ENCODE measurements around the gene CEP95. TPM values are rescaled to one million over a fixed set of nuclear protein-coding genes. Genes with fewer than 3 reads are reported as not detected.

The CEP95 gene
- total RNA-seq, 1 experiment from 2014 or later, result 67.3 TPM

- Histone ChIP-seq H2BK5ac (ENCODE audit: insufficient read length, low read length) (no peak overlapping the region), H2BK120ac (ENCODE audit: low read depth, low read length, poor library complexity, severe bottlenecking) (no peak overlapping the region), H3K23me2 (ENCODE audit: insufficient read length, low read depth, low read length, poor library complexity, severe bottlenecking) (no peaks in the 10 kb centered on the region), H2BK12ac (ENCODE audit: insufficient read length, low read depth, low read length) (no peak overlapping the region), H2AK5ac (ENCODE audit: insufficient read length, low read length) (no peak overlapping the region), H3K9ac (ENCODE audit: extremely low read depth, insufficient read length, low read length) (no peak overlapping the region), H3K79me1 (ENCODE audit: insufficient read depth, low read depth, low read length, poor library complexity, severe bottlenecking) (no peaks in the 10 kb centered on the region), H2AFZ (ENCODE audit: low read length) (no peak overlapping the region), H2BK15ac (ENCODE audit: low read depth, low read length) (no peak overlapping the region), H3K4me2 (ENCODE audit: insufficient read depth, insufficient read length, low read length) (no peak overlapping the region), H3K56ac (ENCODE audit: insufficient read length, low read depth, low read length) (no peak overlapping the region), H4K8ac (replicated peaks; ENCODE audit: insufficient read length, low read depth, low read length) (no peak overlapping the region), H4K5ac (ENCODE audit: insufficient read length, low read depth, low read length) (no peak overlapping the region), H4K91ac (ENCODE audit: insufficient read length, low read depth, low read length) (no peak overlapping the region), H3K18ac (ENCODE audit: insufficient read length, low read depth, low read length) (no peak overlapping the region), H3K27ac (ENCODE audit: insufficient read length, low read depth, low read length) (no peak overlapping the region), H3K79me2 (ENCODE audit: insufficient read depth, low read length) (no peaks in the 10 kb centered on the region), H3K4me1 (ENCODE audit: insufficient read depth, low read length) (no peaks in the 10 kb centered on the region), H3K27me3 (ENCODE audit: insufficient read depth, low read length) (no peaks in the 10 kb centered on the region), H3K14ac (ENCODE audit: insufficient read depth, low read length) (no peak overlapping the region), H2BK20ac (ENCODE audit: low read depth, low read length, poor library complexity, severe bottlenecking) (no peak overlapping the region), H3T11ph (ENCODE audit: low read length) (no peak overlapping the region), H3K23ac (ENCODE audit: insufficient read length, low read depth, low read length) (no peak overlapping the region), H4K20me1 (ENCODE audit: control insufficient read depth, insufficient read depth, insufficient read length) (no peaks in the 10 kb centered on the region), H3K4ac (ENCODE audit: low read depth, low read length) (no peak overlapping the region), H3K9me3 (ENCODE audit: control insufficient read depth, low read depth, low read length) (no peaks in the 10 kb centered on the region)
- Mint-ChIP-seq H3K36me3 (ENCODE audit: insufficient read depth in 1 of 3, low read depth in 3 of 3) (peaks cover 51 to 92% (median 75%) of the 10 kb centered on the region in 3 experiments), H3K27ac (no peak overlapping the region), H3K27me3 (ENCODE audit: low read depth) (no peaks in the 10 kb centered on the region), H3K4me1 (no peaks in the 10 kb centered on the region), H3K9me3 (peaks cover 0 to 9% of the 10 kb centered on the region in 2 experiments; a peak in 3 of 5 replicates), H3K4me3 (no peak overlapping the region)
- WGBS (ENCODE audit: extremely low coverage, insufficient read length, low lambda C conversion rate), result no CpG with 5 or more reads among the region's 2 CpGs
- no peak for TF ChIP-seq CTCF (conservative IDR thresholded peaks at IDR 0.05)
- no peak for DNase-seq
Observed at GRCh38 chr17:64488301-64488700, 18.5 kb upstream of the CEP95 start.

Data from H9 (cell line).